Endothelial cell (in vitro differentiated cells): ENCODE measurements around the gene TEX48. TPM values are rescaled to one million over a fixed set of nuclear protein-coding genes. Genes with fewer than 3 reads are reported as not detected.

Experiments used
- DNase-seq: peaks from one replicate; pipeline ENCODE4 v3.0.0; 2021; ENCODE audit warnings: low spot score
- H3K27ac Mint-ChIP-seq: one replicate; pipeline ENCODE4 v1.8.0; 2021; ENCODE audit warnings: mixed read lengths, inconsistent platforms; ENCODE audit not compliant: unreplicated experiment
- H3K27me3 Mint-ChIP-seq: one replicate; pipeline ENCODE4 v1.8.0; 2021; ENCODE audit warnings: mild to moderate bottlenecking, moderate library complexity, mixed read lengths, inconsistent platforms; ENCODE audit not compliant: unreplicated experiment
- H3K36me3 Mint-ChIP-seq: one replicate; pipeline ENCODE4 v1.8.0; 2021; ENCODE audit warnings: mild to moderate bottlenecking, low read depth, mixed read lengths, inconsistent platforms; ENCODE audit not compliant: unreplicated experiment
- H3K4me1 Mint-ChIP-seq: one replicate; pipeline ENCODE4 v1.8.0; 2021; ENCODE audit warnings: mild to moderate bottlenecking, mixed read lengths, inconsistent platforms; ENCODE audit not compliant: unreplicated experiment
- H3K4me3 Mint-ChIP-seq: one replicate; pipeline ENCODE4 v1.8.0; 2021; ENCODE audit warnings: mild to moderate bottlenecking, mixed read lengths, inconsistent platforms; ENCODE audit not compliant: unreplicated experiment
- H3K9me3 Mint-ChIP-seq: one replicate; pipeline ENCODE4 v1.8.0; 2021; ENCODE audit warnings: mixed read lengths, inconsistent platforms; ENCODE audit not compliant: unreplicated experiment
- total RNA-seq: library from RNA; stranded (reverse); fragmentation: NEBNext Ultra II Directional; extraction: Animal tissue kit (Norgen Biotek cat#: 25700); gene quantifications from one replicate; pipeline ENCODE4 v1.2.1, GENCODE V29; 2021; ENCODE audit not compliant: unreplicated experiment
- TF ChIP-seq, protein P1 (sequence below): fragments of 200-600 bp; sonication (generic); IDR thresholded peaks from one replicate; pipeline ENCODE4 v1.5.0; 2021; ENCODE audit warnings: antibody characterized with exemption; ENCODE audit not compliant: unreplicated experiment

The TEX48 gene
- total RNA-seq, 1 donor from 2014 or later: not detected

DNA sequence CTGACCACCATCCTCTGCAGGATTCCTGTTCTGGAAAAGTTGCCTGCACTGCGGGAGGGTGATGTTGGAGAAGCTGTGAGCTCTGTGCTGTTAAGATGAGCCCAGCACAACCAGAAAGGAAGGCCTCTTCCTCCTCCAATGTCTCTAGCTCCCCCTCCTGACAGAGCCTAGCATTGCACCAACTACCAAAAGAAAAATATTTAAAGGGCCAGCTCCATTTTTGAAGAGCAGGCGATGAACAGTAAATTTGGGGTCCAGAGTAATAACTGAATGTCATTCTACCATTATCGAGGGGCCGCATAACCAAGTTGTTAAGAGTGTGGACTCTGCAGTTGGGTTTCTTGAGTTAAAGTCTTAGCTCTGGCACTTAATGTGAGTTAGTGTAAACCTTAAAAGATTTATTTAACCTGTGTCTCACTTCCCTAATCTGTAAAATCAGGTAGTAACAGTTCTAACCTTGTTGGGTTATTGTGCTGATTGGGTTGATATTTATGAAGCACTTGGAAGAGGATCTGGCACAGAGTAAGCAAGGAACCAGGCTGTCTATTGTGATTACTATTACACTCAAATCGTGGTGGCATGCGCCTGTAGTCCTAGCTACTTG is 28.3 kb downstream of the TEX48 start:
- Mint-ChIP-seq H3K4me3 (no peak overlapping the region), H3K36me3 (no peaks in the 10 kb centered on the region), H3K27me3 (no peaks in the 10 kb centered on the region), H3K4me1 (no peaks in the 10 kb centered on the region), H3K27ac (no peak overlapping the region), H3K9me3 (no peaks in the 10 kb centered on the region)
- DNase-seq: peak; percentile 84
- TF ChIP-seq, protein P1, sequence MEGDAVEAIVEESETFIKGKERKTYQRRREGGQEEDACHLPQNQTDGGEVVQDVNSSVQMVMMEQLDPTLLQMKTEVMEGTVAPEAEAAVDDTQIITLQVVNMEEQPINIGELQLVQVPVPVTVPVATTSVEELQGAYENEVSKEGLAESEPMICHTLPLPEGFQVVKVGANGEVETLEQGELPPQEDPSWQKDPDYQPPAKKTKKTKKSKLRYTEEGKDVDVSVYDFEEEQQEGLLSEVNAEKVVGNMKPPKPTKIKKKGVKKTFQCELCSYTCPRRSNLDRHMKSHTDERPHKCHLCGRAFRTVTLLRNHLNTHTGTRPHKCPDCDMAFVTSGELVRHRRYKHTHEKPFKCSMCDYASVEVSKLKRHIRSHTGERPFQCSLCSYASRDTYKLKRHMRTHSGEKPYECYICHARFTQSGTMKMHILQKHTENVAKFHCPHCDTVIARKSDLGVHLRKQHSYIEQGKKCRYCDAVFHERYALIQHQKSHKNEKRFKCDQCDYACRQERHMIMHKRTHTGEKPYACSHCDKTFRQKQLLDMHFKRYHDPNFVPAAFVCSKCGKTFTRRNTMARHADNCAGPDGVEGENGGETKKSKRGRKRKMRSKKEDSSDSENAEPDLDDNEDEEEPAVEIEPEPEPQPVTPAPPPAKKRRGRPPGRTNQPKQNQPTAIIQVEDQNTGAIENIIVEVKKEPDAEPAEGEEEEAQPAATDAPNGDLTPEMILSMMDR: peak; percentile 86

DNA sequence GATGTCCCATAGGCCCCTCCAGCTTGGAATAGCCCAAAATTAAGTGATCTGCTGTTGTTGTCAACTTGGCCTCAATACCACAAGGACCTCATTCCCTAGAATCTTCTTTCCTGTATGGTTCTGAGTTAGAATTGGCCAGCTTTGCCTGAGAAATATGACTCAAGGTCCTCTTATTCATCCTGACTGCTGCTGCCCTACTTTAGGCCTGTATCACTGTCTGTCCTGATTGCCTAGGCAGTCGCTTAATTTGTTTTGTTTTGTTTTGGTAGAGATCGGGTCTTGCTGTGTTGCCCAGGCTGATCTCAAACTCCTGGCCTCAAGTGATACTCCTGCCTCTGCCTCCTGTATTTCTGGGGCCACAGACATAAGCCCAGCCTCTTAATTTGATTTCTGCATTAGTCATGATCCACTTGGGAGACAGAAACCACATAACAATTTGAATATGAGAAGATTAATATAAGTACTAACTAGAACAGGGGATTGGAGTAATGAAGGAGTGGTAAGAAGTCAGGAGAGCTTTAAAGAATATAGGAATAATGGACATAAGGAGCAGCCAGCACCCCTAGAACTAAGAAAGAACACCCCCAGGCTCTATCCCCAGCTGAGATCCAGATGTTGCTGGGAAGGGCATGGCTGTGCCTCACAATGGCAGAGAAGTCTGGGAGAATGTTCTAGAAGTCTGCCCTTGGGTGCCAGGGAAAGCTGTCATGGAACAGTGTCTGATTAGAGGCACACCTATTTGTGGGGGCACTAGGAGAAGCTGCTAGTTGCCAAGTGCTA is 29.0 kb downstream of the TEX48 start:
- Mint-ChIP-seq H3K9me3 (no peaks in the 10 kb centered on the region), H3K4me3 (no peak overlapping the region), H3K4me1 (no peaks in the 10 kb centered on the region), H3K36me3 (no peaks in the 10 kb centered on the region), H3K27me3 (no peaks in the 10 kb centered on the region), H3K27ac (no peak overlapping the region)
- no peak for DNase-seq
- TF ChIP-seq, protein P1: no peak

DNA sequence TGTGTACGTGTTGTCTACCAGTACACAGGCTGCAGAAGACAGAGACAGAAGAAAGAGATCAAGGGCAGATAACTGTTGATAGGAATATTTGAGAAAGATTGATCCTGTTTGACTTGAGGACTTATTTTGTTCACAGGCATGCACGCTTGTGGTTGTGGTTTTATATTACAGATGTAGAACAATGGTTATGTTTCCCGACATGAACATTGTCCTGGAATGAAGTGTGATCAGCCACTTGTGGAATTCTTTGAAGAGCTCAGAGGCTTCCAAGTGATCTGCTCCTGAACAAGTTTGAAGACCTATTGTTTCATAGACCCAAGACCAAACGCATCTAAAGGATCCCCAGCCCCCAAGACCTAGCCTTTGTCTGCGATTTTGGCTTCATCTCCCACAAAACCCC is 38.1 kb downstream of the TEX48 start:
- no peak for DNase-seq
- H3K4me1 Mint-ChIP-seq: no peaks in the 10 kb centered on the region
- peaks cover 3% of the 10 kb centered on the region for H3K36me3 Mint-ChIP-seq
- H3K27ac Mint-ChIP-seq: no peak overlapping the region
- H3K27me3 Mint-ChIP-seq: peaks cover 1% of the 10 kb centered on the region
- no peaks in the 10 kb centered on the region for H3K9me3 Mint-ChIP-seq
- H3K4me3 Mint-ChIP-seq: no peak overlapping the region
- TF ChIP-seq, protein P1: no peak

DNA sequence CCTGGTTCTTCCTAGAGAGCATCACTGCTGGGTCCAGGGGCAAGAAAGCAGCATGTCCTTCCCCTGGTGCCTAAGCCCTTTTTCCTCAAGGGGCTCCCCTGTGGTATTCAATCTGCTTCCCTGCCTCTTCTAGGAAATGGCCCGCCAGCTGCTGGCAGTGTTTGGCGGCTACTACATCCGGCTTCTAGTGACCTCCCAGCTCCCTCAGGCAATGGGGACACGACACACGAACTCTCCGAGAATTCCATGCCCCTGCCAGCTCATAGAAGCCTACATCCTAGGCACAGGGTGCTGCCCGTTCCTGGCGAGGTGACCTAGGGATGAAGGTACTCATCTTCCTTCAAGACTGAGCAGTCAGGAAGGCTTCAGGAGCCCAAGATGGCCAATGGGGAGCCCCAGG is 39.0 kb downstream of the TEX48 start:
- no peaks in the 10 kb centered on the region for H3K4me1 Mint-ChIP-seq
- peaks cover 3% of the 10 kb centered on the region for H3K36me3 Mint-ChIP-seq
- TF ChIP-seq, protein P1: no peak
- H3K27ac Mint-ChIP-seq: no peak overlapping the region
- no peak for DNase-seq
- peaks cover 1% of the 10 kb centered on the region for H3K27me3 Mint-ChIP-seq
- H3K4me3 Mint-ChIP-seq: no peak overlapping the region
- H3K9me3 Mint-ChIP-seq: no peaks in the 10 kb centered on the region

DNA sequence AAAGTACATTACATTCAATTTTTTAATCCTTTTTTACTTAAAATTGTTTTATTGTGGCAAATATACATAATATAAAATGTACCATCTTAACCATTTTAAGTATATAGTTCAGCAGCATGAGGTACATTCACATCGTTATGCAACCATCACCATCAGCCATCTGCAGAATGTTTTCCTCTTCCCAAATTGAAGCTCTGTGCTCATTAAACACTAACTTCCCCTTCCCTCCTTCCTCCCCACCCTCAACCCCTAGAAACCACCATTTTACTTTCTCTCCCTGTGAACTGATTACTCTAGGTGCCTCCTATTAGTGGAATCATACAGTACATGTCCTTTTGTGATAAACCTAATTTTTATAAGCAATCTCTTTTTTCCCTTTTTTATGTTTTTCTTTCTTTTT is 40.0 kb downstream of the TEX48 start:
- H3K9me3 Mint-ChIP-seq: no peaks in the 10 kb centered on the region
- no peak overlapping the region for H3K4me3 Mint-ChIP-seq
- DNase-seq: no peak
- H3K27me3 Mint-ChIP-seq: peaks cover 1% of the 10 kb centered on the region
- no peaks in the 10 kb centered on the region for H3K4me1 Mint-ChIP-seq
- H3K36me3 Mint-ChIP-seq: peaks cover 3% of the 10 kb centered on the region
- no peak overlapping the region for H3K27ac Mint-ChIP-seq
- TF ChIP-seq, protein P1: no peak
